HL-60 (cell line): ENCODE data around the gene CAMK2N1.

ENCODE experiments used
- DNase-seq, 2 experiments: peaks; one replicate each; pipeline ENCODE4 v3.0.0-alpha.2; 2010 to 2020; ENCODE audit warnings: low read depth in 1 of 2, low spot score in 1 of 2
- H3K27ac ChIP-seq: fragments of 250-450 bp; sonication (Bioruptor Pico); replicated peaks from 2 replicates; pipeline ENCODE4 v1.5.1; 2020; ENCODE audit warnings: mild to moderate bottlenecking, moderate library complexity
- H3K27me3 ChIP-seq: fragments of 250-450 bp; sonication (Bioruptor Pico); 2 replicates; pipeline ENCODE4 v1.5.1; 2021; ENCODE audit warnings: mild to moderate bottlenecking, moderate library complexity; ENCODE audit not compliant: insufficient read depth, poor library complexity, severe bottlenecking
- H3K4me3 ChIP-seq: replicated peaks from 2 replicates; pipeline ENCODE4 v1.5.1; 2011; ENCODE audit warnings: mild to moderate bottlenecking, control low read depth, low read length; ENCODE audit not compliant: insufficient read depth
- CTCF ChIP-seq: IDR thresholded peaks from one replicate; pipeline ENCODE4 v1.5.1; 2011; ENCODE audit warnings: low read length, control low read depth, inconsistent platforms; ENCODE audit not compliant: insufficient read depth
- GABPA ChIP-seq: IDR thresholded peaks from 2 replicates; pipeline ENCODE4 v1.6.1; 2012; ENCODE audit warnings: low read depth
- POLR2AphosphoS5 ChIP-seq: IDR thresholded peaks from 2 replicates; pipeline ENCODE4 v1.6.1; 2012; ENCODE audit warnings: low read depth
- REST ChIP-seq: IDR thresholded peaks from 2 replicates; pipeline ENCODE4 v1.6.1; 2012; ENCODE audit warnings: low read depth; ENCODE audit not compliant: insufficient replicate concordance
- SPI1 ChIP-seq: IDR thresholded peaks from 2 replicates; pipeline ENCODE4 v1.6.1; 2012; ENCODE audit warnings: low read depth, mild to moderate bottlenecking, borderline replicate concordance

CAMK2N1 gene

GRCh38 chr1:20477348-20478056 lies 8.5 kb downstream of the CAMK2N1 start:
- no peak overlapping the region for H3K4me3 ChIP-seq
- no peak for DNase-seq
- peaks cover 37% of the 10 kb centered on the region for H3K27me3 ChIP-seq
- H3K27ac ChIP-seq: no peak overlapping the region
- TF ChIP-seq REST (no peak), SPI1 (no peak), CTCF (no peak), GABPA (no peak), POLR2AphosphoS5 (no peak)

- Histone ChIP-seq H3K27me3 (peaks cover 36% of the 10 kb centered on the region), H3K4me3 (no peak overlapping the region), H3K27ac (no peak overlapping the region)
- DNase-seq: no peak
- TF ChIP-seq SPI1: no peak
- no peak for TF ChIP-seq REST
- TF ChIP-seq CTCF: no peak
- no peak for TF ChIP-seq GABPA
- no peak for TF ChIP-seq POLR2AphosphoS5
Measured at GRCh38 chr1:20476265-20477038, 9.6 kb downstream of the CAMK2N1 start.

- TF ChIP-seq POLR2AphosphoS5 (no peak), SPI1 (no peak), GABPA (no peak)
- H3K27ac ChIP-seq: no peak overlapping the region
- H3K27me3 ChIP-seq: peaks cover 27% of the 10 kb centered on the region
- no peak overlapping the region for H3K4me3 ChIP-seq
- DNase-seq: no peak
Measured at GRCh38 chr1:20474996-20475395, 11.0 kb downstream of the CAMK2N1 start.

- Histone ChIP-seq H3K4me3 (no peak overlapping the region), H3K27ac (no peak overlapping the region), H3K27me3 (peaks cover 26% of the 10 kb centered on the region)
- no peak for DNase-seq
- TF ChIP-seq REST (no peak), POLR2AphosphoS5 (no peak), CTCF (no peak), SPI1 (no peak), GABPA (no peak)
Measured at GRCh38 chr1:20474333-20474975, 11.6 kb downstream of the CAMK2N1 start.
